Testis (tissue), 2 donors: ENCODE data around the gene SLC29A1.

Experiments used
- CTCF ChIP-seq, 3 experiments: fragments of 450-650 bp in 2 of 3; fragments of 200-600 bp in 1 of 3; sonication (generic) in 1 of 3; IDR thresholded peaks; one replicate each; pipeline ENCODE4 v1.5.1; 2016 to 2019; ENCODE audit warnings: antibody characterized with exemption in 3 of 3, mild to moderate bottlenecking in 2 of 3, moderate library complexity in 1 of 3
- POLR2A ChIP-seq: fragments of 450-650 bp; IDR thresholded peaks from one replicate; pipeline ENCODE4 v1.6.1; 2017; ENCODE audit warnings: antibody characterized with exemption, mild to moderate bottlenecking, moderate library complexity

GRCh38 chr6:44272529-44272928, 49.1 kb downstream of the SLC29A1 start:
- TF ChIP-seq CTCF (IDR thresholded peaks at IDR 0.05) (no peak), POLR2A (no peak)
